Adrenal gland (tissue), 5 donors: ENCODE results near the gene NR1D1.

Source experiments
- POLR2A ChIP-seq, 2 donors: fragments of 450-650 bp; IDR thresholded peaks; one replicate each; pipeline ENCODE4 v1.6.1; 2017; ENCODE audit warnings: antibody characterized with exemption in 2 of 2, mild to moderate bottlenecking in 2 of 2, moderate library complexity in 1 of 2
- TF ChIP-seq, protein P1 (sequence below), 6 experiments: fragments of 450-650 bp in 4 of 6; fragments of 200-600 bp in 2 of 6; sonication (generic) in 1 of 6; IDR thresholded peaks; 1 replicate in 5 of 6; 2 replicates in 1 of 6; pipeline versions ENCODE4 v1.5.1 to v1.8.0; 2016 to 2021; ENCODE audit warnings: antibody characterized with exemption in 6 of 6, mild to moderate bottlenecking in 2 of 6, moderate library complexity in 1 of 6
- donor health status: DM: no; HTN: no; CAD: no.

DNA sequence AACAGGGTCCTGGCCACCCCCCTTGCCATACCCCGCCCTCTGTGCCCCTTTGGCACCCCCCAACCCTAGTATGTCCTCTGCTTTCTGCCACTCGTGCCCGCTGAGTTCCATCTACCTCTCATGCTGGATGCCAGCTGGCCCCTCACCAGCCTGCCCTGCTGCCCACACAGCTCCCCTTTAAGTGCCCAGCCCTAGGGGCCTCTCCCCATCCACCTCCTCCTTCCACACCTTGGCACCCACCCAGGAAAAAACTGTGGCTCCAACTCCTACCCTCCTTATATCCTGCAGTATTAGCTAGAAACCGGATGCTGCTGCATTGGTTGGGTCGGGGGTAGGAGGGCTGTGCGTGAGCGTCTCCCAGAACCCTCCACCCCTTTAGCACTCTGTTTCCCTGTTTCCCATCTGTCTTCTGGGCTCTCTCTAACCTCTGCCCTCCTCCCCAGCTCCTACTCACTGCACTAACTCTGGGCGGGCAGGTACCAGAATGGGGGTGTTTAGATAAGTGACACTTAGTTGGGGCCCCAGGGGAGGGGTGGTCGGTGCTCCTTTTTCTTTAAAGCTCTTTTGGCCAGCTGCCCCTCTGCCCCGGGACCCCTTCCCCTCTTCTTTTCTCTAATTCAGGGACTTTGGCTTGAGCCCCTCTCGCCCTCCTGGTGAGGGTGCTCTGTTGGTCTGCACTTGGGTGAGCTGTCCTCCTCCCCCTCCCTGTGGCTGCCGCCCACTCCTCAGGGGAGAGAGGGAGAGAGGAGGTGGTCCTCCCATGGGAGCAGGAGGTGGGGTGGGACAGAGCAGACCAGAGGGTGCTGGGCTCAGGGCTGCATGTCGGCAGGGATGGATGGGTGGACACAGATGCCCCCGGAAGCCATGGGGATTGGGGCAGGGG, 9.9 kb downstream of the NR1D1 start:
- TF ChIP-seq POLR2A (IDR thresholded peaks at IDR 0.05) = no peak
- TF ChIP-seq, protein P1, sequence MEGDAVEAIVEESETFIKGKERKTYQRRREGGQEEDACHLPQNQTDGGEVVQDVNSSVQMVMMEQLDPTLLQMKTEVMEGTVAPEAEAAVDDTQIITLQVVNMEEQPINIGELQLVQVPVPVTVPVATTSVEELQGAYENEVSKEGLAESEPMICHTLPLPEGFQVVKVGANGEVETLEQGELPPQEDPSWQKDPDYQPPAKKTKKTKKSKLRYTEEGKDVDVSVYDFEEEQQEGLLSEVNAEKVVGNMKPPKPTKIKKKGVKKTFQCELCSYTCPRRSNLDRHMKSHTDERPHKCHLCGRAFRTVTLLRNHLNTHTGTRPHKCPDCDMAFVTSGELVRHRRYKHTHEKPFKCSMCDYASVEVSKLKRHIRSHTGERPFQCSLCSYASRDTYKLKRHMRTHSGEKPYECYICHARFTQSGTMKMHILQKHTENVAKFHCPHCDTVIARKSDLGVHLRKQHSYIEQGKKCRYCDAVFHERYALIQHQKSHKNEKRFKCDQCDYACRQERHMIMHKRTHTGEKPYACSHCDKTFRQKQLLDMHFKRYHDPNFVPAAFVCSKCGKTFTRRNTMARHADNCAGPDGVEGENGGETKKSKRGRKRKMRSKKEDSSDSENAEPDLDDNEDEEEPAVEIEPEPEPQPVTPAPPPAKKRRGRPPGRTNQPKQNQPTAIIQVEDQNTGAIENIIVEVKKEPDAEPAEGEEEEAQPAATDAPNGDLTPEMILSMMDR (IDR thresholded peaks at IDR 0.05) = no peak
